Fibroblast of pulmonary artery (primary cell): ENCODE results near the gene GDPGP1.

Experiments used
- DNase-seq: peaks from one replicate; pipeline ENCODE4 v3.0.0-alpha.2; 2010; ENCODE audit warnings: low read depth
- H3K4me3 ChIP-seq: replicated peaks from 2 replicates; pipeline ENCODE4 v1.5.1; 2011; ENCODE audit warnings: low read depth, mild to moderate bottlenecking, control low read depth, low read length, moderate library complexity
- TF ChIP-seq, protein P1 (sequence below): IDR thresholded peaks from 2 replicates; pipeline ENCODE4 v1.5.1; 2011; ENCODE audit warnings: mild to moderate bottlenecking, control low read depth, low read length, inconsistent platforms; ENCODE audit errors: missing control alignments

The GDPGP1 gene

DNA sequence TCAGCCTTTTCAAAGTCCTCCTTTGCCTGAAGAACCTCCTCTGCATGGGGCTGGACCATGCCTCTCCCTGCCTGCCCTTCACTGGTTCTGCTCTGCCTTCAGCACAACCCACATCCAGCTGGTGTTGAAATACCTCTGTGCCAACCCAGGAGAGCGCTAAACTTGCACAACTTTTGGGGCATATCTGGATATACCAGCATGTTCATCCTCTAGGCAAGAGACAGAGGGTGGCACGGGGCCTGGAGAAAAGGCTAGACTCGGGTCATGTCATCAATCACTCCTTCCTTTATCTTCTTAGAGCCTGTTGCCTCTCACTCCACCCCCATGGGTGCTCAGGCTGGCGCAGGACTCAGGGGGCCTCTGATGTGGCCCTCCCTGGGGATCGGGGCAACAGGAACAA lies 28.1 kb upstream of the GDPGP1 start:
- H3K4me3 ChIP-seq: no peak overlapping the region
- no peak for DNase-seq
- TF ChIP-seq, protein P1, sequence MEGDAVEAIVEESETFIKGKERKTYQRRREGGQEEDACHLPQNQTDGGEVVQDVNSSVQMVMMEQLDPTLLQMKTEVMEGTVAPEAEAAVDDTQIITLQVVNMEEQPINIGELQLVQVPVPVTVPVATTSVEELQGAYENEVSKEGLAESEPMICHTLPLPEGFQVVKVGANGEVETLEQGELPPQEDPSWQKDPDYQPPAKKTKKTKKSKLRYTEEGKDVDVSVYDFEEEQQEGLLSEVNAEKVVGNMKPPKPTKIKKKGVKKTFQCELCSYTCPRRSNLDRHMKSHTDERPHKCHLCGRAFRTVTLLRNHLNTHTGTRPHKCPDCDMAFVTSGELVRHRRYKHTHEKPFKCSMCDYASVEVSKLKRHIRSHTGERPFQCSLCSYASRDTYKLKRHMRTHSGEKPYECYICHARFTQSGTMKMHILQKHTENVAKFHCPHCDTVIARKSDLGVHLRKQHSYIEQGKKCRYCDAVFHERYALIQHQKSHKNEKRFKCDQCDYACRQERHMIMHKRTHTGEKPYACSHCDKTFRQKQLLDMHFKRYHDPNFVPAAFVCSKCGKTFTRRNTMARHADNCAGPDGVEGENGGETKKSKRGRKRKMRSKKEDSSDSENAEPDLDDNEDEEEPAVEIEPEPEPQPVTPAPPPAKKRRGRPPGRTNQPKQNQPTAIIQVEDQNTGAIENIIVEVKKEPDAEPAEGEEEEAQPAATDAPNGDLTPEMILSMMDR: no peak

DNA sequence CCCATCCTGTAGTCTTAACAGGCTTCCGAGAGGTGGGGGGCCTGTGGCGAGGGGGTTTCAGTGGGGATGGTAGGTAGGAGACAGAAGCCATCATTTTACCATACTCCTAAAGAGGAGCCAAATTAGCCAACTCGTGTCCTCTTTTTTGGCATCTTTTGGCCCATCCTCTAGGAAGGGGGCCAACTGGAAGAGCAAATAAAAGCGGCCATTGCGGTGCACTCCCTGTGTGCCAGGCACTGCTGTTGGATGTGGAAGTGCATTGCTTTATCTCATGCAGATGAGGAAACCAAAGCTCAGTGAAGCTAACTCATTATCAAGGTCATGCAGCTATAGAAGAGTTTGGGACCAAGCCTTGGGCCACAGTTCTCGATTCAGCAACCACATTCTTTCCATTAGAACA lies 26.8 kb upstream of the GDPGP1 start:
- H3K4me3 ChIP-seq: no peak overlapping the region
- TF ChIP-seq, protein P1: no peak
- no peak for DNase-seq

DNA sequence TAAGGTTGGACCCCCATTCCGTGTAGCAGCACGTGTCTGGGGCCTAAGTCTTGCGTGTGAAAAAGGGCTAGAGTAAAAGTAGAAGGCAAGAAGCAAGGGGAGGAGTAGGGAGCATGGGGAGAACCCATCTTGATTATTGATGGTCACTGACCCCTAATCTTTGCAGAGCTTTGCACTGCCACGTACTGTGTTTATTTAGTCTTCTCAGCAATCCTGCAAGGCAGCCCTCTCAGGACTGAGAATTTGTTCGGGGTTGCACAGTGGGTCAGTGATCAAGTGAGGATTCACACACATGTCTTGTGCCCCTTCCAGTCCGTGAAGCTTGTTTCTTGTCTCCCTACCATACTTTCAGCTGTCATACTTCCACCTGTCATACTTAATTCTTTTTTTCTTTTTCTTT lies 25.7 kb upstream of the GDPGP1 start:
- no peak for DNase-seq

DNA sequence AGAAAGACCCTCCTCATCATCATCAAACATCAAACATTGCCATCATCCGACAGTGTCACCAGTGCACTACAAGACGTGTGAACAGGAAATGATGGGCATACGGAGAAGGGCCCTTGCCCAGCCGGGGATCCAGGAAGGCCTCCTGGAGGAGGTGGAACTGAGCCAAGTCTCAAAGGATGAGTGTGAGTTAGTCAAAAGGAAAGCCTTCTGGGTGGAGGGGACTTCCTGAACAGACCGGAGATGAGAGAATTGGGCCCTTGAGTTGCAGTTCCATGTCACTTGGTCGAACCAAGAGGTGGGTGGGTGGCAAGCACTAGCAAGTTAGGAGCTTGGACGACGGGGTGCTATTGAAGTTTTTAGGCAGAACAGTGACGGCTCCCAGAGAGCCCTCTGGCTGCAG lies 24.4 kb upstream of the GDPGP1 start:
- no peak overlapping the region for H3K4me3 ChIP-seq
- DNase-seq: no peak
- TF ChIP-seq, protein P1: no peak

More for the DNA sequence above, 25.7 kb upstream of the GDPGP1 start:
- TF ChIP-seq, protein P1: no peak
- H3K4me3 ChIP-seq: no peak overlapping the region

DNA sequence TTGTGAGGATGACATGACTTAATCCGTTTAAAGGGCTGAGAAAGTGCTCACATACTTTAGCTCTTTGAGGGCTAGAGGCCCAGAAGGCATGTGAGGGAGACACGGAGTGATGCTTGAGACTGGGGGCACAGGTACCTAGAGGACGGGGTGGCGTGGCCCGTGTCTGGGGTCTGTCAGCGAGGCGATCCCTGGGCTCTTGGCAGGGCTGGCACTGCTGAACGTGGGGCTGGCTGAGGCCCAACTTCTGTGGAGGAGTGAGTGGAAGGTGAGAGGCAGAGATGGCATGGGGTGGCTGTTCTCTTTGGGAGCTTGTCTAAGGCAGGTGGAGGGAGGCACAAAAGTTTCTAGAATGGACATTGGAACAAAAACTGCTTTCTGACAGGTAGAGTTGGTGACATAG lies 23.4 kb upstream of the GDPGP1 start:
- DNase-seq: no peak
- TF ChIP-seq, protein P1: no peak
- no peak overlapping the region for H3K4me3 ChIP-seq

DNA sequence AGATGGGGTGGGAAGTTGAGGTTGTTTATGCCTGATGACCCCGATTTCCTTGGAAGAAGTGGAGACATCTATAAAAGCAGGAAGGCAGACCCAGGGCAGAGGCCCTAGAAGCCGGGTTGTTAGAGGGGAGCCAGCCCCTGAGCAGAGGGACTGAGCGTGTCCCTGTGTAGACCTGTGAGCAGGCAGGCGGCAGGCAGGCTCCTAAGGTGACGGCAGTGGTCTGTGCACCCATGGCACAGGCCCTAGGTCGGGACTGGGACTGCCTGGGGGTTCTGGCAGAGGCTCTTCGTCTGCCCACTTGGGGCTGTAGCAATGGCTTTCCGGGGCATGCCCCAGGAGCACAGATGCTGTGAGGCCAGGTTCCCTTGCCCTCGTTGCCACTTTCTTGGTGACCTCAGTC lies 23.0 kb upstream of the GDPGP1 start:
- no peak overlapping the region for H3K4me3 ChIP-seq
- DNase-seq: no peak
- TF ChIP-seq, protein P1: no peak

DNA sequence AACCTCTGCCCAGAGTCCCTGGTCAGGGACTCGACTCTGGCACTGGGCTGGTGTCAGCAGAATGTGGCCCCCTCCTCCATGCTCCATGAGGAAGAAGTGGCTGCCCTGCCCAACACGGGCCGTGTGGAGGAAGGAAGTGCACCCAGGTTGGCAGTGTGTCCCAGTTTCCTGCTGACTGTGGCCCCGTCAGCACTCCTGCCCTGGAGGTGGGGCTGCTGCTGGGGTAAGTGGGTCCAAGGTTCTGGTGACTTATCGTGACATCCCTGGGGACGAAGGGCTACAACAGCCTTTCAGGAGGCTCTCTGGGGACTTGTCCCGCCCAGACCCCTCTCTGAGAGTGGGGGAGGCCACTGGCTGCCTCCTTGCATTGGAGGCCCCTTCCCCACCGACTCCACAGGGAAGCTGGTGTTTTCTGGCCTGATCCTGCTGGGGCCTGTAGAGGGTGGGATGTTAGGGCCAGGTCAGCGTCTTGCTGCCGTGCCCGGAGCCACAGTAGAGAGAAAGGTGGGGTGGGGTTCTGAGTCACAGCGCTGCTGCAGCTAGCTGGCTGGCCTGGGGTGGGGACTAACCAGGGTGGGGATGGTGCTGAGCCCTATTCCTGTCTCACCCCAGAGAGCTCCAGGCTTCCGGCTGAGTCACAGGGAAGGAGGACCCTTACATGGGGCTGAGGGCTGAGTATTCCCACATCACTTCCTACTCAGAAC lies 22.4 kb upstream of the GDPGP1 start:
- no peak overlapping the region for H3K4me3 ChIP-seq
- no peak for DNase-seq
- TF ChIP-seq, protein P1: no peak
